NT2/D1 (cell line): ENCODE measurements around the gene SERPINB6.
"Not testable (repeated sequence)": the region's sequence is repeated elsewhere in the genome, so short reads cannot be mapped to it uniquely, and the experiment has no call there.

Experiments used
- DNase-seq: peaks from one replicate; pipeline ENCODE4 v3.0.0-alpha.2; 2011; ENCODE audit warnings: low read depth, low spot score
- H3K27me3 ChIP-seq: 2 replicates; pipeline ENCODE4 v1.6.0; 2011; ENCODE audit warnings: mild to moderate bottlenecking; ENCODE audit not compliant: insufficient read length, insufficient read depth
- H3K36me3 ChIP-seq: 2 replicates; pipeline ENCODE4 v1.6.1; 2011; ENCODE audit warnings: mild to moderate bottlenecking, low read length, mixed read lengths; ENCODE audit not compliant: insufficient read depth, insufficient read length
- H3K4me1 ChIP-seq: 2 replicates; pipeline ENCODE4 v1.5.1; 2011; ENCODE audit not compliant: insufficient read depth, insufficient read length
- H3K4me3 ChIP-seq: 2 replicates; pipeline ENCODE4 v1.5.1; 2011; ENCODE audit warnings: low read depth; ENCODE audit not compliant: insufficient read length
- H3K9ac ChIP-seq: 2 replicates; pipeline ENCODE4 v1.6.0; 2011; ENCODE audit warnings: low read depth; ENCODE audit not compliant: insufficient read length
- H3K9me3 ChIP-seq: 2 replicates; pipeline ENCODE4 v1.5.1; 2011; ENCODE audit warnings: mild to moderate bottlenecking, low read length; ENCODE audit not compliant: insufficient read depth
- SUZ12 ChIP-seq: IDR thresholded peaks from 2 replicates; pipeline ENCODE4 v1.6.1; 2011; ENCODE audit not compliant: insufficient read length, insufficient read depth; ENCODE audit errors: extremely low read depth
- YY1 ChIP-seq: IDR thresholded peaks from 2 replicates; pipeline ENCODE4 v1.6.1; 2011; ENCODE audit not compliant: insufficient read length, insufficient read depth
- ZNF274 ChIP-seq: IDR thresholded peaks from 2 replicates; pipeline ENCODE4 v1.6.1; 2011; ENCODE audit warnings: mild to moderate bottlenecking, low read depth, low read length

SERPINB6 gene

DNA sequence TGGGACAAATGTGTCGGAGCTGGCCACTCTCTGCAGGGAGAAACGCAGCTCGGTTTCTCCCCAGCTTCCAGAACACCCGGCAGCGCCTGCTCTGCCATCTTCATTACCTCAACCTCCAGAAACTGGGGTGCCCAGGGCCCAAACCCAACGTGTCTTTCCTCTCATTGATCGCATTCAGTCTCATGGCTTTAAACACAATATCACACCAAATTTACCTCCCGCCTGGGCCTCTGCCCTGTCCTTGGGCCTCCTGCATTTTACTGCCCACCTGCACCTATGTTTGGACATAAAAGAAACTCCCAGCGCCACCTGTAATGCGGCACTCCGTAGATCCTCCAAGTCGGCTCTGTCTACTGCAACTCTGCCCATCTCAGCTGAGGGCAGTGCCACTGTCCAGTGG lies 22.2 kb downstream of the SERPINB6 start:
- no peaks in the 10 kb centered on the region for H3K27me3 ChIP-seq
- H3K36me3 ChIP-seq, result peaks cover 25% of the 10 kb centered on the region
- H3K4me3 ChIP-seq, result no peak overlapping the region
- H3K9me3 ChIP-seq, result no peaks in the 10 kb centered on the region
- TF ChIP-seq ZNF274 (no peak), YY1 (no peak), SUZ12 (no peak)
- no peak overlapping the region for H3K9ac ChIP-seq
- no peaks in the 10 kb centered on the region for H3K4me1 ChIP-seq
- no peak for DNase-seq

GRCh38 chr6:2948228-2949025 lies 22.9 kb downstream of the SERPINB6 start:
- Histone ChIP-seq H3K9me3 (no peaks in the 10 kb centered on the region), H3K4me3 (no peak overlapping the region), H3K27me3 (no peaks in the 10 kb centered on the region), H3K4me1 (no peaks in the 10 kb centered on the region), H3K9ac (no peak overlapping the region), H3K36me3 (peaks cover 25% of the 10 kb centered on the region)
- no peak for TF ChIP-seq SUZ12
- no peak for TF ChIP-seq ZNF274
- TF ChIP-seq YY1, result no peak
- DNase-seq, result no peak

- H3K4me3 ChIP-seq, result no peak overlapping the region
- no peak overlapping the region for H3K9ac ChIP-seq
- DNase-seq, result no peak
- no peaks in the 10 kb centered on the region for H3K9me3 ChIP-seq
- H3K4me1 ChIP-seq, result no peaks in the 10 kb centered on the region
- no peaks in the 10 kb centered on the region for H3K27me3 ChIP-seq
- peaks cover 18% of the 10 kb centered on the region for H3K36me3 ChIP-seq
- TF ChIP-seq ZNF274 (no peak), SUZ12 (no peak), YY1 (no peak)
These were observed 23.9 kb downstream of the SERPINB6 start for GRCh38 chr6:2947445-2947844.

- Histone ChIP-seq H3K9ac (no peak overlapping the region), H3K36me3 (peaks cover 18% of the 10 kb centered on the region), H3K4me1 (no peaks in the 10 kb centered on the region), H3K4me3 (no peak overlapping the region), H3K27me3 (no peaks in the 10 kb centered on the region), H3K9me3 (no peaks in the 10 kb centered on the region)
- no peak for TF ChIP-seq SUZ12
- TF ChIP-seq YY1, result no peak
- no peak for TF ChIP-seq ZNF274
- DNase-seq, result no peak
These were observed 26.3 kb downstream of the SERPINB6 start for GRCh38 chr6:2945153-2945452.

GRCh38 chr6:2944405-2945152 lies 26.8 kb downstream of the SERPINB6 start:
- Histone ChIP-seq H3K4me1 (no peaks in the 10 kb centered on the region), H3K27me3 (no peaks in the 10 kb centered on the region), H3K9me3 (peaks cover 4% of the 10 kb centered on the region; the same call in 1 of the 2 replicates), H3K36me3 (peaks cover 18% of the 10 kb centered on the region), H3K9ac (no peak overlapping the region), H3K4me3 (no peak overlapping the region)
- TF ChIP-seq YY1 (no peak), ZNF274 (no peak), SUZ12 (no peak)
- no peak for DNase-seq

GRCh38 chr6:2943564-2943955 lies 27.8 kb downstream of the SERPINB6 start:
- no peaks in the 10 kb centered on the region for H3K27me3 ChIP-seq
- no peak overlapping the region for H3K4me3 ChIP-seq
- peaks cover 4% of the 10 kb centered on the region; the same call in 1 of the 2 replicates for H3K9me3 ChIP-seq
- H3K36me3 ChIP-seq, result peaks cover 14% of the 10 kb centered on the region
- no peaks in the 10 kb centered on the region for H3K4me1 ChIP-seq
- no peak overlapping the region for H3K9ac ChIP-seq
- DNase-seq, result no peak
- TF ChIP-seq ZNF274, result no peak
- TF ChIP-seq YY1, result no peak
- TF ChIP-seq SUZ12, result no peak

DNA sequence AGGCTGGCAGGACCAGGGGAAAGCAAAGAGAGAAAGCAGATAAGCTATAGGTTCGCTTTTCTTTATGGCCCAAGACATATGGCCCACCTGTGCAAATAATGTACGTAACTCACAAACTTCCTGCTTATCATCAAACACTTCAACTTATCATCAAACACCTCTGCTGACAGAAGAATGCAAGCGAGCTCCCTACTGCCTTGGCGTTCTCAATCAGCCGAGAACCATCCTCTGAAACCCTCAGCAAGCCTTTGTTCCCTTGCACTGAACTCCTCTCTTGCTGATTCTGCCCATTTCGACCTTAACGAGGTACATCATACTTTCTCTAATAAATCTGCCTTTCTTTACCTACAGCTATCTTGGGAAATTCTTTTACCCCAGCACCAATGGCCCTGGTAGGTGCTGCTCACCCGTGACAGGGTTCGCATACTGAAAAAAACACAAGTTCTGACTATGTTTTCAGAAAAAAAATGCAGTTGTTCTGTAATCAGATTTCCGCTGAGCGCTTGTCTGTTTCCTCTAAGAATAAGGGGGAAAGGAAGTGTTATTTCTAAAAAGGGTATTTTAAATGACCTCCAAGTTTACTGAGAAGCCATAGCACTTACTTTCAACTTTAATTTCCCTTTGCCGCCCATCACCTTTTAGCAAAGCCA lies 28.3 kb downstream of the SERPINB6 start:
- Histone ChIP-seq H3K4me1 (no peaks in the 10 kb centered on the region), H3K9ac (no peak overlapping the region), H3K4me3 (no peak overlapping the region), H3K36me3 (peaks cover 8% of the 10 kb centered on the region), H3K9me3 (peaks cover 4% of the 10 kb centered on the region; the same call in 1 of the 2 replicates), H3K27me3 (no peaks in the 10 kb centered on the region)
- no peak for TF ChIP-seq SUZ12
- no peak for DNase-seq

DNA sequence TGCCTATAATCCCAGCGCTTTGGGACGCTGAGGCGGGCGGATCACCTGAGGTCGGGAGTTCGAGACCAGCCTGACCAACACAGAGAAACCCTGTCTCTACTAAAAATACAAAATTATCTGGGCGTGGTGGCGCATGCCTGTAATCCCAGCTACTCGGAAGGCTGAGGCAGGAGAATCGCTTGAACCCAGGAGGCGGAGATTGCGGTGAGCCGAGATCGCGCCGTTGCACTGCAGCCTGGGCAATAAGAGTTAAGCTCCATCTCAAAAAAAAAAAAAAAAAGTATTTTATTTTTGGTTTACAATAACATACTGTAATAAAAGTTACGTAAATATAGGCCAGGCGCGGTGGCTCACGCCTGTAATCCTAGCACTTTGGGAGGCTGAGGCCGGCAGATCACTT lies 29.3 kb downstream of the SERPINB6 start:
- not testable (repeated sequence) for H3K4me1 ChIP-seq, H3K9ac ChIP-seq, DNase-seq, H3K36me3 ChIP-seq, H3K4me3 ChIP-seq, H3K9me3 ChIP-seq, H3K27me3 ChIP-seq
